SK-N-SH (cell line): ENCODE measurements around the gene GPC5. TPM values are rescaled to one million over a fixed set of nuclear protein-coding genes. Genes with fewer than 3 reads are reported as not detected.

Source experiments
- CTCF ChIA-PET: fragments of 300-600, 350-600 bp; formaldehyde crosslinking; extraction: SDS; loops from one replicate; lab custom pipeline; 2021; lab: Yijun Ruan, JAX
- POLR2A ChIA-PET: fragments of 350-600 bp; sonication (Branson Sonifier 250); formaldehyde crosslinking; extraction: SDS; loops from one replicate; lab custom pipeline; 2020; ENCODE audit warnings: antibody characterized with exemption, inconsistent platforms; lab: Yijun Ruan, JAX
- DNase-seq: peaks from one replicate; pipeline ENCODE4 v3.0.0; 2012
- H2AFZ ChIP-seq: fragments of 200-600 bp; sonication (generic); 2 replicates; pipeline ENCODE4 v1.8.1; 2016; ENCODE audit warnings: antibody characterized with exemption, mild to moderate bottlenecking, low read depth
- H3F3A ChIP-seq: fragments of 200-600 bp; sonication (generic); replicated peaks from 2 replicates; pipeline ENCODE3; 2016; ENCODE audit warnings: antibody characterized with exemption, mild to moderate bottlenecking; ENCODE audit not compliant: insufficient read depth
- H3K27ac ChIP-seq, 2 experiments: fragments of 200-500 bp in 1 of 2; fragments of 200-600 bp in 1 of 2; sonication (Bioruptor generic) in 1 of 2; sonication (generic), shearing (Covaris generic) in 1 of 2; 2 replicates each; pipeline versions ENCODE4 v1.5.1 to v1.6.1; 2014 to 2016; ENCODE audit warnings: low read depth in 2 of 2, inconsistent platforms in 1 of 2, low read length in 1 of 2, mild to moderate bottlenecking in 1 of 2, mixed read lengths in 1 of 2
- H3K27me3 ChIP-seq: fragments of 200-600 bp; sonication (generic), shearing (Covaris generic); 2 replicates; pipeline ENCODE4 v1.6.1; 2016; ENCODE audit warnings: mixed run types; ENCODE audit not compliant: insufficient read depth
- H3K36me3 ChIP-seq, 2 experiments: fragments of 200-500 bp in 1 of 2; fragments of 200-600 bp in 1 of 2; sonication (Bioruptor generic) in 1 of 2; sonication (generic) in 1 of 2; replicated peaks in 1 of 2; 2 replicates each; pipeline versions ENCODE3 to v1.5.1; 2014 to 2016; ENCODE audit warnings: low read length in 1 of 2, mild to moderate bottlenecking in 1 of 2; ENCODE audit not compliant: insufficient read depth in 2 of 2, control insufficient read depth in 1 of 2
- H3K4me1 ChIP-seq, 2 experiments: fragments of 200-500 bp in 1 of 2; fragments of 200-600 bp in 1 of 2; sonication (Bioruptor generic) in 1 of 2; sonication (generic), shearing (Covaris generic) in 1 of 2; 2 replicates each; pipeline versions ENCODE4 v1.5.1 to v1.6.1; 2014 to 2016; ENCODE audit warnings: low read depth in 1 of 2, low read length in 1 of 2, mixed run types in 1 of 2; ENCODE audit not compliant: insufficient read depth in 2 of 2, control insufficient read depth in 1 of 2
- H3K4me2 ChIP-seq: fragments of 200-600 bp; sonication (generic), shearing (Covaris generic); 2 replicates; pipeline ENCODE4 v1.6.1; 2017; ENCODE audit warnings: mixed run types
- H3K4me3 ChIP-seq, 2 experiments: fragments of 200-500 bp in 1 of 2; fragments of 200-600 bp in 1 of 2; sonication (Bioruptor generic) in 1 of 2; sonication (generic), shearing (Covaris generic) in 1 of 2; 2 replicates each; pipeline versions ENCODE4 v1.5.1 to v1.8.1; 2014 to 2016; ENCODE audit warnings: low read depth in 2 of 2, inconsistent platforms in 1 of 2, low read length in 1 of 2, mild to moderate bottlenecking in 1 of 2, mixed read lengths in 1 of 2, moderate library complexity in 1 of 2
- H3K79me2 ChIP-seq: fragments of 200-600 bp; sonication (generic); 2 replicates; pipeline ENCODE4 v1.8.1; 2017; ENCODE audit warnings: mild to moderate bottlenecking; ENCODE audit not compliant: insufficient read depth
- H3K9ac ChIP-seq: fragments of 200-600 bp; sonication (generic); 2 replicates; pipeline ENCODE4 v1.6.1; 2017; ENCODE audit warnings: mixed run types
- H3K9me2 ChIP-seq: fragments of 200-600 bp; sonication (generic); 2 replicates; pipeline ENCODE4 v1.6.1; 2017; ENCODE audit warnings: mixed run types
- H3K9me3 ChIP-seq: fragments of 200-600 bp; sonication (generic); 2 replicates; pipeline ENCODE4 v1.6.1; 2017; ENCODE audit warnings: mixed run types, mild to moderate bottlenecking, moderate library complexity
- H4K20me1 ChIP-seq: fragments of 200-600 bp; sonication (generic); 2 replicates; pipeline ENCODE4 v1.6.1; 2017; ENCODE audit warnings: mild to moderate bottlenecking, mixed run types; ENCODE audit not compliant: insufficient read depth
- EP300 ChIP-seq, 2 experiments: IDR thresholded peaks; 2 replicates each; pipeline versions ENCODE4 v1.4.0 to v1.6.1; 2012; ENCODE audit warnings: borderline replicate concordance in 1 of 2, low read depth in 1 of 2, low read length in 1 of 2
- FOSL2 ChIP-seq: IDR thresholded peaks from 2 replicates; pipeline ENCODE4 v1.4.0; 2012; ENCODE audit warnings: low read depth, mild to moderate bottlenecking, moderate library complexity, borderline replicate concordance
- GABPA ChIP-seq: IDR thresholded peaks from 2 replicates; pipeline ENCODE4 v1.4.0; 2012; ENCODE audit warnings: low read depth, mild to moderate bottlenecking
- JUND ChIP-seq: IDR thresholded peaks from 2 replicates; pipeline ENCODE4 v1.4.0; 2012
- MEF2A ChIP-seq: IDR thresholded peaks from 2 replicates; pipeline ENCODE4 v1.4.0; 2012; ENCODE audit warnings: low read depth, borderline replicate concordance
- NFIC ChIP-seq: IDR thresholded peaks from 2 replicates; pipeline ENCODE4 v1.4.0; 2012; ENCODE audit warnings: borderline replicate concordance
- PBX3 ChIP-seq: IDR thresholded peaks from 2 replicates; pipeline ENCODE4; 2012
- POLR2AphosphoS5 ChIP-seq: IDR thresholded peaks from 2 replicates; pipeline ENCODE4 v1.6.1; 2012; ENCODE audit warnings: low read depth, low read length
- REST ChIP-seq: IDR thresholded peaks from 2 replicates; pipeline ENCODE4 v1.6.1; 2012; ENCODE audit warnings: mild to moderate bottlenecking, low read depth, low read length, moderate library complexity
- SMC3 ChIP-seq: IDR thresholded peaks from 2 replicates; pipeline ENCODE4 v1.6.1; 2012; ENCODE audit warnings: low read depth, low read length, improper control_type of control experiment
- TAF1 ChIP-seq: IDR thresholded peaks from 2 replicates; pipeline ENCODE4 v1.6.1; 2012; ENCODE audit warnings: low read depth, mild to moderate bottlenecking, low read length, moderate library complexity, borderline replicate concordance
- TEAD4 ChIP-seq: IDR thresholded peaks from 2 replicates; pipeline ENCODE4 v1.4.0; 2012; ENCODE audit warnings: mild to moderate bottlenecking, borderline replicate concordance; ENCODE audit not compliant: insufficient read depth
- USF2 ChIP-seq: fragments of 150-350 bp; IDR thresholded peaks from 2 replicates; pipeline ENCODE4 v1.6.1; 2017; ENCODE audit warnings: antibody characterized with exemption, low read length, low read depth, borderline replicate concordance
- YY1 ChIP-seq: IDR thresholded peaks from 2 replicates; pipeline ENCODE4 v1.4.0; 2012; ENCODE audit warnings: low read depth, mild to moderate bottlenecking
- ZBTB33 ChIP-seq: IDR thresholded peaks from 2 replicates; pipeline ENCODE4 v1.4.0; 2012; ENCODE audit warnings: low read depth, borderline replicate concordance
- WGBS: methylation state at CpG from one replicate; pipeline ENCODE4 v1.1.6; 2017; ENCODE audit warnings: low lambda C conversion rate; 5-methylcytosine and 5-hydroxymethylcytosine counted together
- polyA plus RNA-seq, 3 experiments: library from polyadenylated mRNA; depleted of rRNA; stranded (reverse); fragments of >200 nt; gene quantifications; 2 replicates each; pipeline ENCODE4 v1.2.3, GENCODE V29; 2012

Gene GPC5
- polyA plus RNA-seq, 1 of the 3 experiments (the other 2 are of a cell fraction), result 0.03 TPM

- no peak for DNase-seq
- H3K4me2 ChIP-seq, result no peak overlapping the region
- no peak overlapping the region for H2AFZ ChIP-seq
- ChIA-PET POLR2A (no interaction called here), CTCF (interaction anchor here (1.1 kb wide), 1 partner anchor 78 kb away, joined by 3 read pairs; no protein-coding TSS in a partner anchor)
- no peak overlapping the region for H3K27ac ChIP-seq
- H3K79me2 ChIP-seq, result no peaks in the 10 kb centered on the region
- H4K20me1 ChIP-seq, result no peaks in the 10 kb centered on the region
- H3K9me3 ChIP-seq, result no peaks in the 10 kb centered on the region
- H3K27me3 ChIP-seq, result no peaks in the 10 kb centered on the region
- H3K4me1 ChIP-seq, result no peaks in the 10 kb centered on the region
- no peak overlapping the region for H3K4me3 ChIP-seq
- no peaks in the 10 kb centered on the region for H3K9me2 ChIP-seq
- no peak overlapping the region for H3K9ac ChIP-seq
- 63% methylated on average over 1 of the region's 1 CpG for WGBS
- no peaks in the 10 kb centered on the region for H3K36me3 ChIP-seq
- no peaks in the 10 kb centered on the region for H3F3A ChIP-seq
- no peak for TF ChIP-seq NFIC
- no peak for TF ChIP-seq JUND
- TF ChIP-seq FOSL2, result no peak
- no peak for TF ChIP-seq MEF2A
- TF ChIP-seq TEAD4, result no peak
- TF ChIP-seq TAF1, result no peak
- TF ChIP-seq REST, result no peak
- no peak for TF ChIP-seq SMC3
- no peak for TF ChIP-seq POLR2AphosphoS5
- TF ChIP-seq PBX3, result no peak
- no peak for TF ChIP-seq EP300 (IDR thresholded peaks at IDR 0.05; ENCODE audit: borderline replicate concordance in 1 of 2, low read depth in 1 of 2, low read length in 1 of 2)
These were observed 867.0 kb downstream of the GPC5 start for GRCh38 chr13:92265408-92265807.

GRCh38 chr13:92270990-92271389, 872.6 kb downstream of the GPC5 start:
- CTCF ChIA-PET, result interaction anchor here (0.9 kb wide), 1 partner anchor 79 kb away, joined by 3 read pairs; no protein-coding TSS in a partner anchor
- Histone ChIP-seq H3K4me1 (no peaks in the 10 kb centered on the region), H2AFZ (no peak overlapping the region), H3K79me2 (no peaks in the 10 kb centered on the region), H3K4me2 (no peak overlapping the region), H3K27me3 (no peaks in the 10 kb centered on the region), H3K9me2 (no peaks in the 10 kb centered on the region), H4K20me1 (no peaks in the 10 kb centered on the region), H3F3A (no peaks in the 10 kb centered on the region), H3K27ac (no peak overlapping the region), H3K36me3 (no peaks in the 10 kb centered on the region), H3K4me3 (no peak overlapping the region), H3K9me3 (no peaks in the 10 kb centered on the region), H3K9ac (no peak overlapping the region)
- TF ChIP-seq JUND (no peak), YY1 (no peak), FOSL2 (no peak), REST (no peak), NFIC (no peak), GABPA (no peak), USF2 (no peak), ZBTB33 (no peak)
- 29% methylated on average over 1 of the region's 1 CpG for WGBS
- DNase-seq, result no peak
- POLR2A ChIA-PET, result no interaction called here
